GM23338 (cell line): ENCODE measurements around the gene LMNA. TPM values are rescaled to one million over a fixed set of nuclear protein-coding genes. Genes with fewer than 3 reads are reported as not detected.

ENCODE experiments used
- ATAC-seq: fragments of 200-7000 bp; cut with Tn5 transposase; 3 replicates; pipeline ENCODE4 v1.9.1; 2020
- DNase-seq: peaks from one replicate; pipeline ENCODE4 v3.0.0-alpha.2; 2015; ENCODE audit warnings: low spot score
- H2AFZ ChIP-seq: fragments of 200-600 bp; sonication (generic); 2 replicates; pipeline ENCODE4 v1.8.0; 2016; ENCODE audit warnings: antibody characterized with exemption, mild to moderate bottlenecking, moderate library complexity
- H3F3A ChIP-seq: fragments of 200-600 bp; sonication (generic); replicated peaks from 2 replicates; pipeline ENCODE4 v1.8.0; 2017; ENCODE audit warnings: antibody characterized with exemption, mixed run types, low read depth
- H3K27ac ChIP-seq: fragments of 200-600 bp; sonication (generic); 2 replicates; pipeline ENCODE4 v1.6.1; 2016; ENCODE audit warnings: low read depth
- H3K27me3 ChIP-seq: fragments of 200-600 bp; sonication (generic); 2 replicates; pipeline ENCODE4 v1.8.0; 2016; ENCODE audit warnings: mild to moderate bottlenecking, mixed run types, moderate library complexity; ENCODE audit not compliant: insufficient read depth
- H3K36me3 ChIP-seq: fragments of 200-600 bp; sonication (generic); 2 replicates; pipeline ENCODE4 v1.8.0; 2016; ENCODE audit warnings: mild to moderate bottlenecking; ENCODE audit not compliant: insufficient read depth
- H3K4me1 ChIP-seq: fragments of 200-600 bp; sonication (generic); 2 replicates; pipeline ENCODE4 v1.8.0; 2016; ENCODE audit warnings: mild to moderate bottlenecking, moderate library complexity; ENCODE audit not compliant: insufficient read depth
- H3K4me2 ChIP-seq: fragments of 200-600 bp; sonication (generic); 2 replicates; pipeline ENCODE4 v1.7.1; 2017; ENCODE audit warnings: mixed run types
- H3K4me3 ChIP-seq: fragments of 200-600 bp; sonication (generic); 2 replicates; pipeline ENCODE4 v1.6.1; 2016; ENCODE audit warnings: mixed run types
- H3K79me2 ChIP-seq: fragments of 200-600 bp; sonication (generic); replicated peaks from 2 replicates; pipeline ENCODE4 v1.8.0; 2017; ENCODE audit warnings: mild to moderate bottlenecking; ENCODE audit not compliant: insufficient read depth
- H3K9me2 ChIP-seq: fragments of 200-600 bp; sonication (generic); 2 replicates; pipeline ENCODE4 v1.8.0; 2017; ENCODE audit not compliant: insufficient read depth
- H4K20me1 ChIP-seq: fragments of 200-600 bp; sonication (generic); replicated peaks from 2 replicates; pipeline ENCODE4 v1.8.0; 2017; ENCODE audit warnings: mild to moderate bottlenecking; ENCODE audit not compliant: insufficient read depth
- H3K27ac Mint-ChIP-seq: 2 replicates; pipeline ENCODE4 v1.8.0; 2020; ENCODE audit warnings: inconsistent platforms, mild to moderate bottlenecking, moderate library complexity, mixed read lengths
- H3K27me3 Mint-ChIP-seq: 3 replicates; pipeline ENCODE4 v1.8.0; 2022; ENCODE audit warnings: low read depth, mild to moderate bottlenecking, moderate library complexity, mixed read lengths, inconsistent platforms; ENCODE audit not compliant: insufficient read depth, poor library complexity
- H3K36me3 Mint-ChIP-seq: 3 replicates; pipeline ENCODE4 v1.8.0; 2021; ENCODE audit warnings: low read depth, mild to moderate bottlenecking, inconsistent platforms, moderate library complexity, mixed read lengths
- H3K4me1 Mint-ChIP-seq: 3 replicates; pipeline ENCODE4 v1.8.0; 2020; ENCODE audit warnings: mild to moderate bottlenecking, inconsistent platforms, mixed read lengths
- H3K4me3 Mint-ChIP-seq: 3 replicates; pipeline ENCODE4 v1.8.0; 2021; ENCODE audit warnings: moderate library complexity, mild to moderate bottlenecking, inconsistent platforms, mixed read lengths
- H3K9me3 Mint-ChIP-seq: 3 replicates; pipeline ENCODE4 v1.8.0; 2020; ENCODE audit warnings: moderate library complexity, mild to moderate bottlenecking, inconsistent platforms, mixed read lengths
- CREB1 ChIP-seq: fragments of 250-450 bp; sonication (Bioruptor Pico); IDR thresholded peaks from 2 replicates; pipeline ENCODE4 v1.5.0; 2020; ENCODE audit warnings: low read depth, mild to moderate bottlenecking, moderate library complexity
- EZH2 ChIP-seq: fragments of 200-600 bp; sonication (generic); IDR thresholded peaks from one replicate; pipeline ENCODE4 v1.8.0; 2017; ENCODE audit warnings: antibody characterized with exemption, mild to moderate bottlenecking, low read depth; ENCODE audit not compliant: unreplicated experiment
- EZH2phosphoT487 ChIP-seq: fragments of 200-600 bp; sonication (generic); IDR thresholded peaks from one replicate; pipeline ENCODE4 v1.8.1; 2018; ENCODE audit warnings: antibody characterized with exemption; ENCODE audit not compliant: unreplicated experiment
- NANOG ChIP-seq: IDR thresholded peaks from 2 replicates; pipeline ENCODE4 v1.6.1; 2016; ENCODE audit warnings: antibody characterized with exemption, borderline replicate concordance
- POLR2AphosphoS5 ChIP-seq: IDR thresholded peaks from 2 replicates; pipeline ENCODE4 v1.6.1; 2016; ENCODE audit warnings: antibody characterized with exemption, low read depth
- REST ChIP-seq: IDR thresholded peaks from one replicate; pipeline ENCODE4 v1.6.1; 2018; ENCODE audit warnings: antibody characterized with exemption; ENCODE audit not compliant: unreplicated experiment
- STAT1 ChIP-seq: IDR thresholded peaks from one replicate; pipeline ENCODE4 v1.6.1; 2016; ENCODE audit warnings: antibody characterized with exemption; ENCODE audit not compliant: unreplicated experiment
- ZNF114 ChIP-seq: fragments of 250-450 bp; sonication (Bioruptor Pico); IDR thresholded peaks from 2 replicates; pipeline ENCODE4 v1.5.0; 2020; ENCODE audit warnings: mild to moderate bottlenecking, moderate library complexity
- ZNF331 ChIP-seq: fragments of 250-450 bp; sonication (Bioruptor Pico); IDR thresholded peaks from 2 replicates; pipeline ENCODE4 v1.5.0; 2020; ENCODE audit warnings: low read depth, mild to moderate bottlenecking, moderate library complexity
- ZNF462 ChIP-seq: fragments of 250-450 bp; sonication (Bioruptor Pico); IDR thresholded peaks from 2 replicates; pipeline ENCODE4 v1.5.0; 2020; ENCODE audit warnings: mild to moderate bottlenecking, moderate library complexity
- polyA plus RNA-seq: library from polyadenylated mRNA; unstranded; fragments of >200 nt; fragmentation: Nextera tagmentation; extraction: Ambion mirVana; gene quantifications from 2 replicates; pipeline ENCODE4 v1.2.1, GENCODE V29; 2016
- total RNA-seq: library from RNA; depleted of rRNA; stranded (reverse); fragments of >200 nt; shearing (Covaris generic); gene quantifications from 2 replicates; pipeline ENCODE4 v1.2.3, GENCODE V29; 2014

LMNA gene
- total and polyA plus RNA-seq, 2 experiments from 2014 or later: 35.5 to 56.3 TPM

- Mint-ChIP-seq H3K27ac (no peak overlapping the region), H3K36me3 (no peaks in the 10 kb centered on the region), H3K27me3 (peaks cover 12% of the 10 kb centered on the region), H3K4me3 (no peak overlapping the region), H3K9me3 (no peaks in the 10 kb centered on the region), H3K4me1 (peaks cover 36% of the 10 kb centered on the region)
- TF ChIP-seq EZH2: no peak
- TF ChIP-seq EZH2phosphoT487: no peak
- no peak for TF ChIP-seq ZNF114 (CRISPR knock-in tag)
- TF ChIP-seq NANOG: no peak
- TF ChIP-seq REST: no peak
- TF ChIP-seq ZNF462: no peak
- no peak for TF ChIP-seq ZNF331
- TF ChIP-seq POLR2AphosphoS5: no peak
- TF ChIP-seq CREB1 (CRISPR knock-in tag): no peak
- TF ChIP-seq STAT1: no peak
- Histone ChIP-seq H3K9me2 (no peaks in the 10 kb centered on the region), H3K4me3 (no peak overlapping the region), H3K27ac (no peak overlapping the region), H3K4me2 (no peak overlapping the region), H2AFZ (no peak overlapping the region), H3F3A (peaks cover 4% of the 10 kb centered on the region; the same call in 1 of the 2 replicates), H4K20me1 (no peaks in the 10 kb centered on the region), H3K4me1 (peaks cover 35% of the 10 kb centered on the region), H3K27me3 (no peaks in the 10 kb centered on the region), H3K79me2 (no peaks in the 10 kb centered on the region), H3K36me3 (no peaks in the 10 kb centered on the region)
- ATAC-seq (no peak), DNase-seq (no peak)
Measured at GRCh38 chr1:156157966-156158365, 43.5 kb downstream of the LMNA start.
